Measurements from ENCODE around the gene GBGT1. TPM values are rescaled to one million over a fixed set of nuclear protein-coding genes. Genes with fewer than 3 reads are reported as not detected.

Gene GBGT1
- total RNA-seq, 1 experiment from 2014 or later: 6.4 TPM

DNA sequence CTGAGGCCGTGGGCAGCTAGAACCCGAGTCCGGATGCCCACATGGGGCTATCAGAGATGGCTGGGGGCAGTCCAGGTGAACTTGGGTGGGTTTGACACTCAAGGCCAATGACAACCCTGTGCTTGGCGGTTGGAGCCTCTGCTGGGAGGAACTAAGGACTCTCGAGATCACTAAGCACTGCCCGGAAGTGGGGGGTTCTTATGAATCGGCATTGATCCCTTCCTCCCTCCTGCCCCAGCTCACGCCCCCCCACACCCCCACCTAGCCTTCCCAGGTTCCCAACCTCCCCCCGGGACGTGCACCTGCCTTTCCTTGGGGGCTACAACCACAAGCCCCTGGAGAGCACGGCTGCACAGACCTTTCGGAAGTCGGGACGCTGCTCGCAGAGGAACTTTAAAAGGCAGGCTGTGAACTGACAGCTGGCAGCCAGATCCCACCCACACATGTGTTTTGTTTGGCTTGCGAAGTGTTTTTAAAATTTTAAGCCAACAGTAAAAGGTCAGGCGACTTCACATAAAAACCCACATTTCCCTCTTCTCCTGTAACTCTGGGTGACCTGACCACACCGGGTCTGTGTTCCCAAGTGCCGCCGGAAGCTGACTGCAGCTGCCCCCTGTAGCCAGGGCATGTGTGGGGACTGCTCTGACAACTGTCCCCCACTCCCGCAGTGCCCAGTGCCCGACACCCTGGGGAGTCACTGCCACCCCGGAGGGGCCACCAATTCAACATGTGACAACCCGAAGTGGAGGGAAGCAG lies 37.6 kb downstream of the GBGT1 start:
- peak; percentile 63 for DNase-seq (ENCODE audit: low read depth)

DNA sequence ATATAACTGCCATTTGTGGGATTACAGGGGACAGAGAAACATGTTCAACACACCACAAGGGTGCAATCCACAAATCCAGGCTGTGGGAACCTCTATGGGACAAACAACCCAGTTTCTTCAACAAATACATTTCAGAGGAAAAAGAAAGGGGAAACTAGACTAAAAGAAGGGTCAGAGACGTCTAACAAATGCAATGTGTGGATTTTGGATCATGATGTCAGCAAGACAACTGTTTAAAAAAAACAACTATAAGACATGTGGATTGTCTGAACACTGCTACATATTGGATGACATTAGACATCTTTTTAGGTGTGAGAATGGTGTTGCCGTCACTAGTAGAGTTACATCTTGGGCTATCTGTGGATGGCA lies 38.8 kb downstream of the GBGT1 start:
- DNase-seq (ENCODE audit: low read depth): no peak

DNA sequence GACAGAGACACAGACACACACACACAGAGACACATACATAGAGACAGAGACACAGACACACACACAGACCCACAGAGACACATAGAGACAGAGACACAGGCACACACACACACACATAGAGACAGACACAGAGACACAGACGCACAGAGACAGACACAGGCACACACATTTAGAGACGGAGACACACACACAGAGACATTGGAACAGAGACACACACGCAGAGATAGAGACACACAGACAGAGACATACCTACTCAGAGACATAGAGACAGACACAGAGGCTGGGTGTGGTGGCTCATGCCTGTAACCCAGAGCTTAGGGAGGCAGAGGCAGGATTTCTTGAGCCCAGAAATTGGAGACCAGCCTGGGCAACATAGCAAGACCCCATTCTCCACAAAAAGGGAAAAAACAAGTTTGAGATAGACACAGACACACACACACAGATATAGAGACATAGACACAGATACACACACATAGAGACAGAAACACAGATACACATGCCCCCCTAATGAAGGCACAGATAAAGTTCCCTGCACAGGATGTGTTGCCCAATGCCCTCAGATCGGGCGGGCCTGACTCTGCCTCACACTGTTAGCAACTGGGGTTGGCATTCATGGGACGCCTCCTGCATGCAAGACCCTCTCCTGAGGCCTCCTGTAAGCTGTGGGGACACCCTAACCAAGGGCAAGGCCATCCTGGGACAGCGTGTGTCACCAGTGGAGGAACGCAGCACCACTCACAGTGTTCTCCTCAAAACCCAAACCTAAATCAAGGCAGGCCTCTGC lies 39.4 kb downstream of the GBGT1 start:
- DNase-seq (ENCODE audit: low read depth): no peak

DNA sequence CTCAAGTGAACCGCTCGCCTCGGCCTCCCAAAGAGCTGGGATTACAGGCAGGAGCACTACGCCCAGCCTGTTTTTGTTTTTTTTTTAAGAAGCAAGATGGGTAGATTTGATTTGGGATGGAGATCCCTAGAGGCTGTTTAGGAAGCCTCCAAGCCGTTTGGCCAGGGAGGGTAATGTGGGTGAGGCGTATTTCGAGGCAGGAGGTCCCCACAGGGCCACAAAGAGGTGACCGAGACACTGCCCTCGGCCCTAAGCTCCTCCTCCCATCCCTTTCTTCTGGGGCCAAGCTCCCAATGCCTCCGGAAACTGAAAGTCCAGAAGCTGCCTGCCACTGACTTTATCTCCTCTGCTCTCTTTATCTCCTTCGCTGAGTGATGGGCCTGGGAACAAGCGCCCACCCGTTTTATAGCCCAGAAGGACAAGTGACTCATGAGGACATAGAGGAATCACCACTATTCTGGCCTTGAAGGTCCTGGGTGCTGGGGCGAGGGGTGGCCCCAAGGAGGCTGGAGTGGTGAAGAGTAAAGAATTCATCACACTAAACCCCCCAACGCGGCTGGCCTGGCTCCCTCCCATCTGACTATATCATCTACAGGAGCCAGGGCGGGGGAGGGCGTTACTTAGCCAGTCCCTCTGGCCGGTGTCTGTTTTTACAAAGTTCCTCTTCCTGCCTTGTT lies 40.6 kb downstream of the GBGT1 start:
- peak; percentile 57 for DNase-seq (ENCODE audit: low read depth)

DNA sequence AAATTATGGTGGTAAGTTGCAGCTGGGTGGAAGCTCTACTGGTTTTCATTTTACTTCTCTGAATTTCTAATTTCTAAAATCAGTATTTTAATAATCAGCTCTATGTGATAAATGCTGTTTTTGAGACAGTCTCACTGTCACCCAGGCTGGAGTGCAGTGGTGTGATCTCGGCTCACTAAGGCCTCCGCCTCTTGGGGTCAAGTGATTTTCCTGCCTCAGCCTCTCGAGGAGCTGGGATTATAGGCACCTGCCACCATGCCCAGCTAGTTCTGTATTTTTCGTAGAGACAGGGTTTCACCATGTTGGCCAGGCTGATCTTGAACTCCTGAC lies 41.1 kb downstream of the GBGT1 start:
- DNase-seq (ENCODE audit: low read depth): no peak

DNA sequence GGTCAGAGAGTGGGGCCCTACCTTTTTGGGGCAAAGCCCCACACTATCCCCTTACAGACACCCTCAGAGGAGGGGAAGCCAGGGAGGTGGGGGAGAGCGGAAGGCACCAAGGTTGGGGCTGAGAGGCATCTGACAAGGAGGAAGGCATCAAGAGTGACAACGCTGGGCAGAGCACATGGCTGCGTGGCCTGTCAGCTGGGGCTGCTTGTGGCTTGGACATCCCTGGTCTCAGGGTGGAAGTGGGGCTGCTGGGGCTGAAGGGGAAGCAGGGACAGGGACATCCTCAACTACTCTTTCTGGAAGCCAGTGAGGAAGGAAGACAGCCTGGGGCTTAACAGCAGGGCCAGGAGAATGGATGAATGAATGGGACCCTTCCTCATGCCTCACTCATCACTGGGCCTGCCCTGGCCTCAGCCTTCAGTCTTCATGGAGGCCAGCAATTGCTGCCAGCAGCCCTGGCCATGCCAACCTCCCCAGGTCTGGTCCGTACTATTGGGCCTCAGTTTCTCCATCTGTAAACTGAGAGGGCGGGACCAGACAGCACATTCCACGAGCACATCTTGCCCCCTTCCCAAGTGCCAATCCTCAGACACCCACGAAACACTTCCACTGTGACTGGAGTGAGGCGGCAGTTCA lies 41.7 kb downstream of the GBGT1 start:
- DNase-seq (ENCODE audit: low read depth): no peak

DNA sequence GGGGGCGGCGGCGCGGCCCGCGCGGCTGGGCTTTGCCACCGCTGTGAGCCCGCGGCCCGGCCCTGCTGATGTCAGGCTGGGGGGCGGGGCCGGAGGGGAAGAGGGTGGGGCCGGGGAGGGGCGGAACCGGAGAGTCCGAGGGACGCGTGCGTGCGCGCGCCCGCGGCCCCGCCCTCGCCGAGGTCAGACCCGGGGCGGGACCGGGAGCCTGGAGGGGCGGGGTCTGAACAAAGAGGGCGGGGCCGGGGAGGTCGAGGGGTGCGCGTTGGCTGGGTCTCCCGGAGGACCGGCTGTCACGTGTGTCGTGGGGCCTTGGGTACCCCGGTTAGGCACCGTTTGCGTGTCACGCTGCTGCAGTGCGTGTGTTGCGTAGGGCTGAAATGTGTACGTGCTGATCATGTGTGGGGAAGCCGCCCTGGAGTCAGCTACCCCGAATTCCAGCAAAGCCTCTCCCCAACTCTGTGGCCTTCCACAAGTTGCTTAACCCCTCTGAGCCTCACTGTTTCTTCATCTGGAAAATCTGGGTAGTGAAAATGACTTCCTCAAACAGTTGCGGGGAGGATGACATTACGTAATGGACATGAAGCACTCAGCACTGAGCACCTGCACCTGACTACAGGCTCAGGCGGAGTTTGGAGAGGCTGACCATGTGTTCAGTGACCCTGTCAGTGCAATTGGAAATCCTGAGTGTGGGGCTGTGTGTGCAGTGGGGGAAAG lies 42.4 kb downstream of the GBGT1 start, which contains the start of gene RALGDS:
TSS of gene RALGDS (minus strand) at position 43 of the 717 bp plus-strand sequence. CDS start 86 bp downstream, outside the sequence.
- DNase-seq (ENCODE audit: low read depth): peak; percentile 94

DNA sequence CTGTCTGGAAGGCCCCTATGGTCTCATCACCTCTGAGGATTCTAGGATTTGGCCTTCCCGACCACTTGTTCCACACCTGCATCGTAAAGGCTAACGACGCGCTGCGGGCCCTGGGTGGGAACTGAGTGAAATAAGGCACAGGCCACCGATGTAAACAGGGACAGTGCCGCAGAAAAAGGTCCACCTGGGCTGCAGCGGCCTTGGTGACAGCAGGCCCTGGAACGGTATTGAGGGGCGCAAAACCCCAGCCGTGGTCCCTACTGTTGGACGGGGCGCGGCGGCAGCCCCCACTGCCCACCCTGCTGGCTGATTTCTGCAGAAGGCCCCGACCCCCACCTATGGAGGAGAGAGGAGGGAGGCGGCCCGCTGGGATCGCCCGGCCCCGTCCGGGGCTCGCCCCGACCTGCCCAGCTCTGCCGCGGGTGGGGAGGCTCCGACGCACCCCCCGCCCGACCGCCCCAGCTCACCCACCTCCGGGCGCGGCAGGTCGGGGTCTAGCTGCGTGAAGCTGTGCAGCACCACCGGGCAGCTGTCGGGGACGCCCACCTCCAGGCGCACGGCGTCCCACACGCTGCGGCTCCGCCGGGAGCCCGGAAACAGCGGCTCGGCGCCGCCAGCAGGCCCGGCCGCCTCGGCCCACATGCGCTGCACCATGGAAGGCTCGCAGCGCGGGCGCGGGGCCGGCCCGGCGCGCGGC lies 43.1 kb downstream of the GBGT1 start:
- no peak for DNase-seq (ENCODE audit: low read depth)

DNA sequence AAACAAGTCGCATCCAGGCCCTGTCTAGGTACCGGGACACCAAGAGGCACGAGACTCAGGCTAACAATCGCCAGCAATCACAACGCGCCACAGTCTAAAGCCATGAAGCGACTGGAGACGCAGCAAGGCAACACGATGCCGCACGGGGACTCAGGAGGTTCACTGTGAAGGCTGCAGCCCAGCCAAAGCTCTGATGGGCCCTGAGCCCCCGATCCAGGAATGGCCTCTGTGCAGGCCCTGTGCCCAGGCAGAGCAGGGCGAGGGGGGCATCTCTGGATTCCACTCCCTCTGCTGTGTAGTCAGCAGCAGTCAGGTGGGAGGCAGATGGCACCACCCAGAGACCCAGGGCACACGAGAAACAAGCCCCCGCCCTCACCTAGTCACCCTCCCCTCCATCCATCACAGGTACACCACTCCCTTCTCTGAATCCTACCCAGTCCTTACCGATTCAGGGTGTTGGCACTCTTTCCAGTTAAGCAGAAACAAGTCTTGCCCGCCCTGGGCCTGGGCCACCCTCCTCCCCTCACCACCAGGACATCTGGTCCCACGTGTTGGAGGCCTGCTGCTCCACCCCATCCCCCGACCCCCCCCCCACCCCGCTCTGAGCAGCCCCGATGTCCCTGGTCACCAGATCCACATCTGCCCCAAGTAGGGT lies 43.7 kb downstream of the GBGT1 start:
- no peak for DNase-seq (ENCODE audit: low read depth)

DNA sequence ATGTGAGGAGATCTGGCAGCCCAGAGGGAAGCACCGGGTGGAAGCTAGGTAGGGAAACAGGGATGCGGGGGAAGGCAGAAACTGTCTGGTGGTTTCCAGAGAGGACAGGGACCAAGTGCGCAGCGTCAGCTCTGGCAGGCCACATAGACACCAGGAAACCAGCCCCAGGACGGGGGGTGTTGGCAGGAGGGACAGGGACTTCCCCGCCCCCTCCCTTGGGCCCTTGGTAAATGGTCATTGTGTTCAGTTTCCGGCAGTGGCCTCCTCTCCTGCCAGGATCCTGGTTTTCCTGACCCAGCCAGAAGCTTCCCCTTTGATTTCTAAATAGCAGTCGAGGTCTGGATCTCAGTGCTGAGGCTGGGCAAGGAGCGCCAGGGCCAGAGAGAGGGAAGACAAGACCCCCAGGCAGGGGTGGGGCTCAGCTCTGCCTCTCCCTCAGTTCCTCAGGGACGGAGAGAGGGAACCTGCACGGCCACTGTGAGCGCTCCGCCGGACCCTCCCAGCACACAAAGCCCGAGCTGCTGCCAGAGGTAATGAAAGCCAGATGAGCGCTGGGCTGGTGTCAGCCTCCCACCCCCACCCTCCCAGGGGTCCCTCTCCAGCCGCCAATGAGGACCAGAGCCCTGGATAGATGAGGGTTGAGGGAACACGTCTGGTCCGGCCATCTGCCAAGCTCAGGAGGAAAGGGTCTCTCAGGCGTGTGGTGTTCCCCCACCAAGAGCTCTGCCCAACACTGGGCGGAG lies 44.4 kb downstream of the GBGT1 start:
- no peak for DNase-seq (ENCODE audit: low read depth)

DNA sequence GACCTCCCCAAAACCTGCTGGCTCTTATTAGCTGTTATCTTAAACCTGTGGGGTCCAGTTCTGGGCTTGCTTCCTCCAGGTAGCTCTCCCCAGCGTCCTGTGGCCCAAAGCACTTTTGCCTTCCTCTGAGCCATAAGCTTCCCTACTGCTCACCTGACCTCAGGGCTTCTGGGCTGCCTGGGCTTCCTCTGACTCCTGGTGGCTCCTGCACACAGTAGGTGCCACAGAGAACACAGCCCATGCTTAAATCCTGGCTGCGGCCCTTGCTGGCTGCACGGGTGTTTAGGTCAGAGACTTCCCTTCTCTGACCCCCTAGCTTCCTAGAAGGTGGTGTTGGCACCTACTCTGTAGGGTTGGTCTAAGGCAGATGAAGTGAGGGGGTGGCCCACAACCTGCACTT lies 45.1 kb downstream of the GBGT1 start:
- no peak for DNase-seq (ENCODE audit: low read depth)

DNA sequence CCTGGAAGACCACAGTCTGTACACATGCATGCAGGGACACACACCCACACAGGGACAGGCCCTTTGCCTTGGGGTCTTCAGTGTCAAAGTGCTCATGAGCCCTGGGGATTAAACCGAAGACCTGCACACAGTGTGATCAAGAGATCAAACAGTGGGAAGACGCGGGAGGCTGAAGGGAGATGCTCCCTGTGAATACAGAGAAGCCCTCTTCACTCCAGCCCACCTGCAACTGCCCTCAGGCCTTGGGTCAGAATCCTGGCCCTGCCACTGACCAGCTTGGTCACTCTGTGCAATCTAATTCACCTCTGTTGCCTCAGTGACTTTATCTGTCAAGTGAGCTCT lies 45.6 kb downstream of the GBGT1 start:
- no peak for DNase-seq (ENCODE audit: low read depth)

DNA sequence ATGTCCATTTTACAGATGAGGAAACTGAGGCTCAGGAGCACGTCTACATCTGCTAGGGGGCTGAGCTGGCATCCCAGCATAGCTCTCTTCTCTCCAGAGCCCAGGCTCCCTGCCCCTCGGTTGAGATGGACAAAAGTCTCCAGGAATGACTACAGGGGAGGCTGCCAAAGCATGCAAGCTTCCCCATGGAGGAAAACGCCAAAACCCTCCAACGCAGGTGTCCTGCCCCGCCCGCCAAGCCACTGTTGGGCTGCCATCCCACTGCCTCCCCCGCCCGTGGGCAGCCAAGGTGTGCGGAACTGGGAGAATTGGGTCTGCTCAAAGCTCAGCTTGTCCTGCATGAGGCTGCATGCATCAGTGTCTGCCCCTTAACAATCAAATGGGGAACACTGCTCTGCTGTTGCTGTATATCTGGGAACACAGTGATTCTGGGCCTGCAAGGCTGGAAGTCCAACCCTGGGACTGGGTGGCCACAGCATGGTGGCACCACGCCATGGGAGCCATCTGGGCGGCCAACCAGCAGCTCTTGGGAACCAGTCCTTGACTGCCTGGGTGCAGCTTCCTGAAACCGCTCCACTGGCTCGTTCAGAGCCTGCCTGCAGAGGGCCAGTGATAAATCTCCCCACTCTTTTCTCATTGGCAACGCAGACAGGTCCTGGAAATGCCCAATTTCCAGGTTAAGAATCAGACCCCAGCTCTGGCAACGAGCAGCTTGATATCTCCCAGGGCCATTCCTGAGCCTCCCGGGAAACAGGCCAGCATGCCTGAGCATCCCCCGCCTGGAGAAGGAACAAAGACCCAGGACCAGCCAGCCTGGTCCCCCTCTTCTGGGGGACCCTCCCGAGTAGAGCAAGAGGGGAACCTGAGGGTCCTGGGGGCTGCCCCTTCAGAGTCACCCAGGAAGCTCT lies 46.2 kb downstream of the GBGT1 start:
- DNase-seq (ENCODE audit: low read depth): no peak

DNA sequence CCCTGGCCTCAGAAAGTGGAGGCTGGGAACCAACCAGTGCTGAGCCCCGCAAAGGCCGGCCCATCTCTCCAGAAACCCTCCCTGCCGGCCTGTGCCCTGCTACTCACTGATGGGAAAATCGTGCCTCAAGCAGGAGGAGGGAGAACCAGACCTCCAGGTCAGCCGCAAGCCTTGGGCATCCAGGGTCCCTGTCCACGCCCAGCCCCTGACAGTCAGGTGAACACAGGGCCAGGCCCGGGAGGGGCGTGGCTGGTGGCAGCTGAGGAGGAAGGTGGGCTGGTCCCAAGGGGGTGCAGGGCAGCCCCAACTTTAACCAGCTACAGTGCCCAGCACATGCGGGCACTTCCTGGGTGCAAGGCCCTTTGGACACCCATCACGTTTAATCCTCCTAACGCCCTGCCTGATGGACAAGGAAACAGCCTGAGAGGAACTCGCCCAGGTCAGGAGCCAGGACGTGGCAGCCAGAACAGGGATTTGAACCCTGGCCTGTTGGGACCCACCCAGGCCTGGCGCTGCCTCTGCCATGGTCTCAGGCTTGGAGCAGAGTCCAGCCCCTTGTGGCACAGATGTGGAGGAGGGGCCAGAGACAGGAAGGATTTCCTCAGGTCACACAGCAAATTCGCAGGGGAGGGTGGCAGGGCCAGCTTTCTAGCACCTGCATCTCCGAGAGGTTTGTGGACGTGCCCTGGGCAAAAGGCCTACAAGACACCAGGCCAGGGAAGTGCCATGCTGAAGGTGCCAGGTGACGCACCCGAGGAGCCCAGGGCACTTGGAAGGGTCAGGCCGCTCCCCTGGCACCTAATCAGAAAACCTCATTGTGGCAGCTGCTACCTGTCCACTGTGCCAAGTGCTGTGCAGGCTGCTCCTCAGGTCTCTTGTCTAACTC lies 47.1 kb downstream of the GBGT1 start:
- no peak for DNase-seq (ENCODE audit: low read depth)

DNA sequence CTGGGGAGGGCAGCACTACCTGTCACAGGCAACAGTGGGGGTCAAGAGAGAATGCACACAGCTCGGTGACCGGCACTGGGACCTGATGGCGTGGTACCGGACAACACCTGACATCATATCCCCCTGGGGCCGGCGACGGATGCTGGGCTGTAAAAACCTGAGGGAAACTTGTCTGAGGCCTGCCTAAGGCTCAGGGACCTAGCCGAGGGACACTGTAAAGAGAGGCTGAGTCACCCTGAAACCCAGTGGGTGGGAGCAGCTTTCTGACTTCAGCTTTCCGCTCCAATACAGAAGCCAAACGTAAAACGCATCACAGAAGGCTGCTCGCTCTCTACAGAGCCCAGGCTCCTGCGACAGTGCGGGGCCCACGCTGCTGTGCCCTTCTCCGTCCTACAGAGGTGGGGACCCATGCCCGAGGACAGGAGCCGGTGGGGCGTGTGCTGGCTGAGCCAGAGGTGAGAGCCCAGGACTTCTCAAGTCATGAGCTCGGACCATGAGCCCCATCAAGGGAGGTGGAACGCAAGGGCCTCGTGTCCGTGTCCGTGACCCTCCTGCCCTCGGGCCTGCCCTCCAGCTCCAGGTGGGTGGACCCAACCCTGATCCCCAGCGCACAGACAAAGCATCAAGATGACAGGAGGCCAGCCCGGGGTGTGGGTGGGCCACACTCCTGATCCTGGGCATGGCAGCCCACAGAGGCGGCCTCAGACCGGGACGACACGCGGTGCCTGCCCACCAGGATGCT lies 47.9 kb downstream of the GBGT1 start:
- peak; percentile 92 for DNase-seq (ENCODE audit: low read depth)

DNA sequence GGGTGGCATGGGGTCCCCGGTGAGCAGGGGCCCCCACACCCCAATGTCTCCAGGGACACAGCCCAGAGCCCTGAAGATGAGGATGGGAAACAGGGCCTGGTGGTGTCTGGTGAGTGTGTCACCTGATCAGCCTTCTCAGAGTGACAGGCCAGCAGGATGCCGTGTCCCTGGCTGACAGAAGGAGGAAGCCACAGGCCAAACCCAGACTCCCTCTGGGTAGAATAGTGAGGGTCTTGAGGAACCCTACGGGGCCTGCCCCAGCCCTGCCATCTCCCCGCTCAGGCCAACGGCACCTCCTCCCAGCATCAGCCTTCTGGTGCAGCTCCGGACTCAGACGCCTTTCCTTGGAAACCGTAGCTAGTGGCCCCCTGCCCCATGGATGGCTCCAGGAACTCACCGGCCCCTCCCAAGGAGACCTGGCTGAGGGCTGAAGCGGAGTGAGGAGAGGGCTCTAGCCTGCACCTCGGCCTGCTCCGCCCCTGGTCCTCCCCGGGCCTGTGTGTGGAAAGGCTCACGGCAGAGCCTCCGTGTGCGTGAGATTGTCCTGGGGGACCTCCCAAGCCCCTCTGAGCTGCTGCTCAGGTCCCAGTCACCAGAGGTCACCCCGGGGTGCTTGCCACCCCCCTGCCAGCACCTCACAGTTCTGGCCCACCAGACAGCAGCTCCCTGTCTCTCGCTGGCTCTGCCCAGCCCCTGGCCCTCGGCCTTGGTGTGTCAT lies 48.7 kb downstream of the GBGT1 start:
- no peak for DNase-seq (ENCODE audit: low read depth)
